8988T (cell line): Measurements from ENCODE around the gene BARHL1.
A peak's percentile ranks its signal among the peaks of the same experiment; 100 is the strongest.

ENCODE experiments used
- DNase-seq: peaks from one replicate; pipeline ENCODE4 v3.0.0; 2011

Gene BARHL1

GRCh38 chr9:132582276-132582785, at the start of gene BARHL1:
Gene BARHL1 (plus strand): TSS chr9:132582606. CDS start chr9:132582798, 192 bp downstream.
- DNase-seq, result no peak

GRCh38 chr9:132534832-132535231, 47.6 kb upstream of the BARHL1 start:
- no peak for DNase-seq

- no peak for DNase-seq
Measured at GRCh38 chr9:132536124-132536523, 46.3 kb upstream of the BARHL1 start.

- DNase-seq, result no peak
Measured at GRCh38 chr9:132537352-132537751, 45.1 kb upstream of the BARHL1 start.

- DNase-seq, result no peak
Measured at GRCh38 chr9:132538071-132538470, 44.3 kb upstream of the BARHL1 start.

- no peak for DNase-seq
Measured at GRCh38 chr9:132539096-132539495, 43.3 kb upstream of the BARHL1 start.

GRCh38 chr9:132541051-132541450, 41.4 kb upstream of the BARHL1 start:
- DNase-seq, result no peak

GRCh38 chr9:132541870-132542830, 40.3 kb upstream of the BARHL1 start:
- DNase-seq, result no peak

GRCh38 chr9:132543251-132543650, 39.2 kb upstream of the BARHL1 start:
- DNase-seq, result no peak

GRCh38 chr9:132543960-132544359, 38.4 kb upstream of the BARHL1 start:
- no peak for DNase-seq

GRCh38 chr9:132545578-132545977, 36.8 kb upstream of the BARHL1 start:
- no peak for DNase-seq

GRCh38 chr9:132546148-132547051, 36.0 kb upstream of the BARHL1 start:
- peak; percentile 63 for DNase-seq

GRCh38 chr9:132547052-132547431, 35.4 kb upstream of the BARHL1 start:
- no peak for DNase-seq

- DNase-seq, result no peak
Measured at GRCh38 chr9:132547436-132547835, 35.0 kb upstream of the BARHL1 start.

- DNase-seq, result no peak
Measured at GRCh38 chr9:132547976-132548730, 34.3 kb upstream of the BARHL1 start.

- DNase-seq, result peak; percentile 81
Measured at GRCh38 chr9:132548751-132549640, 33.4 kb upstream of the BARHL1 start.

- DNase-seq, result no peak
Measured at GRCh38 chr9:132551556-132551955, 30.9 kb upstream of the BARHL1 start.

GRCh38 chr9:132552041-132552440, 30.4 kb upstream of the BARHL1 start:
- DNase-seq, result no peak

- DNase-seq, result no peak
Measured at GRCh38 chr9:132554755-132555154, 27.7 kb upstream of the BARHL1 start.

GRCh38 chr9:132555528-132555927, 26.9 kb upstream of the BARHL1 start:
- no peak for DNase-seq

GRCh38 chr9:132556235-132556634, 26.2 kb upstream of the BARHL1 start:
- DNase-seq, result no peak

GRCh38 chr9:132556714-132557113, 25.7 kb upstream of the BARHL1 start:
- DNase-seq, result no peak
